Mammary epithelial cell (primary cell): ENCODE results near the gene IL19.
"Not testable (repeated sequence)": the region's sequence is repeated elsewhere in the genome, so short reads cannot be mapped to it uniquely, and the experiment has no call there.

ENCODE experiments used
- CTCF ChIP-seq, 2 donors: IDR thresholded peaks in 1 of 2; conservative IDR thresholded peaks in 1 of 2; 2 replicates each; pipeline ENCODE4 v1.5.1; 2011 to 2012; ENCODE audit warnings: inconsistent platforms in 2 of 2, low read length in 2 of 2, mild to moderate bottlenecking in 2 of 2, control low read depth in 1 of 2, low read depth in 1 of 2; ENCODE audit not compliant: insufficient read depth in 1 of 2; ENCODE audit errors: extremely low read depth in 1 of 2
- EZH2 ChIP-seq: IDR thresholded peaks from 2 replicates; pipeline ENCODE4 v1.6.1; 2012; ENCODE audit warnings: low read length, inconsistent platforms, borderline replicate concordance

- TF ChIP-seq EZH2; CTCF (conservative IDR thresholded peaks at IDR 0.05 in 1 of 2, IDR thresholded peaks at IDR 0.05 in 1 of 2; ENCODE audit: extremely low read depth in 1 of 2, insufficient read depth in 1 of 2, low read depth in 1 of 2, low read length in 2 of 2): not testable (repeated sequence)
These were observed 4.8 kb upstream of the IL19 start for GRCh38 chr1:206765771-206766170.
